ENCODE results near the gene SLC25A21.
"Not testable (repeated sequence)": the region's sequence is repeated elsewhere in the genome, so short reads cannot be mapped to it uniquely, and the experiment has no call there.

Gene SLC25A21

DNA sequence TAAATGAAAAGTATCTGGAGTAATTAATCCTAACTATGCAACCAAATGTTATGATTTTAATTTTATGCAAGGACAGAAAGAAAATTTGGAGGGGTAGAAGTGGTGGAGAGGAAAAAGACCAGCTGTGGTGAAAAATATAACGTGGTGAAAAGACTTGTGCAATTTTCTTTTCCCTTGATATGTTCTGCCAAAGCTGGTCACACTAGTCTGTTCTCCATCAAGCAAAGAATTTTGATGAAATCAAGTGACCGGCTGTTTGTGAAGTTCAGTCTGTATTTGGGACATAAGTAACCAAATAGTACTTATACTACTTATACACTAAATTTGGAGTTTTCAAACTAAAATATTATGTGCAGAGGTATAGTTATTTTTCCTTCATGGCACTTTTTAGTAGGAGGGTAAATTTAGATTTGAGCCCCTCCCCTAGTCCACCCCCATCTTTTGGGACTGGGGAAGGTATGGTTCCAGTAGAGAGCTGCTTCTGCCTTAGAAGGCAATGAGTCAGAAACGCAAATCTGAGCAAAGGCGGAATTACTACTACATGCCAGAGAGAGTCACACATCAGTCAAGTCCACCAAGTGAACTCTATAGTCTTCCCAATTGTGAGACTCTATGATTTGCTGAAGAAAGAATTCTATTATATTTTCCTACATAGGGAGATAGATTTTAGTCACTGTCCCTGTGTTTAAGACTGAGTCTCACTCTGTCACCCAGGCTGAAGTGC lies 229.7 kb downstream of the SLC25A21 start:
- DNase-seq (ENCODE audit: low read depth in 2 of 2), result no peak

DNA sequence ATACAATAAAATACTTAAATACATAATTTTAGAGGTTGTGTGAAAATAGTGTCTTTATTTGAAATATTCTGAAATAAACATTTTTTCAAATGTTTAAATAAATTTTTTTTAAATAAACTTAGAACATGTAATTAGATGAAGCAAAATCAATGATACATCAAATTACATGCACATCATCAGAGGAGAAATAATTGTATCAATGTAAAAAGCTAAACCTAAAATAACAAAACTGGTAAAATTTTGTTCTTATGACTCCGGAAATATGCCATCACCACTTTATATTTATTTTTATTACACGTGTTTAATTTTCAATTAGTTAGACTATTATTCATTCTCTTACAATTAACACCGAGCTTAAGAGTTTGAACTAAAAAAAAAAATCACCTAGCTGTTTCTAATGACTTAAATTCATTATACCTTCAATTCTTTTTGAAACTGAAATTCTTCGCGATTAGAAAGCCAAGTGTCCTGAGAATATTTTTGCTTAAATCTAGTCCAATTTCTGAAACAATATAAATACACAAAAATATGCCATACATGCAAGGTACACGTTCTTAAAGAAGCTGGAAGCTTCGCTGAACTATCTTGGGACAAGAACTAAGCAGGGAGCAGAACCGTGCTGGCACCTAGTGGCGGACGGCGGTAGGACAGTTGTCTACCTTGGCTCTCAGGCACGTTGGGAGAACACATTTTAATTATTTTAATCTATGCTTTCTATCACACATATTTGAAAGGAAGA lies 230.5 kb downstream of the SLC25A21 start:
- DNase-seq (ENCODE audit: low read depth in 2 of 2), result no peak

DNA sequence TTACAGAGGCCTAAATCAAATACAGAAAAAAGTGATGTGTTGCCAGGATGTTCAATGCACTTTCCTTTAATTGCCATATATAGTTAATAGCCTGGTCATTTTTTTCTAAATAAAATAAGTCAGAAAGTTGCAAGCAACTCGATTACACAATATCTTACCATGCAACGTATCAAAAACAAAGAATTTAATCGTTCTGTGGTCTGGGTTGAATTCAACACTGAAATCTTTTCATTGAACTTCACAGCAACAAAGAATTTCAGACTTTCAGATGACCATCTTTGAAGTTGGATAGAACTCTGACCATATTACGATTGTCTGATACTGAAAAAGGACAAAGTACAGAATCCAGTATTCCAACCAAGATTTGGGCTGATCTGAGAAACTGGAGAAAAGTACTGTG lies 231.9 kb downstream of the SLC25A21 start:
- no peak for DNase-seq (ENCODE audit: low read depth in 2 of 2)

DNA sequence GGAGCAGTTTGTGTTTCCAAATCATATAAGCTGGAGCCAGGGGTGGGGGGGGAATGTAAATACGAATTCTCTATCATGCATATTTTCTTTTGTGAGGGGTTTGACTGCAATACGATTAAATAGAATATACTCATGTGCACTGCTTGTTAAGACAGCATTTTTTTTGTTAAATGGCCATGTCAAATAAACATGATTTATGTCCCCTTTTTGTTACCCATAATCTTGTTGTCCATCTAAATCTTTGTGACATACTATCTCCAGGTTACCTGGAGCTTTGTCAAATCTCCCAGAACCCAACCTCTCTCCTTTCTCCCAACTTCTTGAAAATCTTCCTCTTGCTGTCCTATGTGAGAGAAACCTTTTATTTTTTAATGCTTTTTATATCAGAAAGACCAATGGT lies 233.1 kb downstream of the SLC25A21 start:
- no peak for DNase-seq (ENCODE audit: low read depth in 2 of 2)

DNA sequence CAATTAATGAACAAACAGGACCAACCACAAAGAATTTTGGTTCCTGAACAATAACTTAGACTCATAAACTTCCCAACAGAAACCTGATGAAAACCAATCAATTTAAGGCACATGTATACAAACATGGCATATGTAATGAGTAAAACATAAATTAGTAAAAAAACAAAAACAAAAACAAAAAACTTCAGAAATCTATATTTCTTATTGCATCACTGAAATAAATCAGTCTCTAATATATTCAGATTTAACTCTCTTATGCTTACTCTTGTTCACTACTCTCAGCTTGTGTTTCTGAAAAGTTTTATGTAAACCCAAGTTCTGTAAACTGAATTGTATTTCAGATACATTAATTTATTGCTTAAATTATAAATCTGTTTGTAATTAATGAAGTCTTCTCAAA lies 233.7 kb downstream of the SLC25A21 start:
- no peak for DNase-seq (ENCODE audit: low read depth in 2 of 2)

DNA sequence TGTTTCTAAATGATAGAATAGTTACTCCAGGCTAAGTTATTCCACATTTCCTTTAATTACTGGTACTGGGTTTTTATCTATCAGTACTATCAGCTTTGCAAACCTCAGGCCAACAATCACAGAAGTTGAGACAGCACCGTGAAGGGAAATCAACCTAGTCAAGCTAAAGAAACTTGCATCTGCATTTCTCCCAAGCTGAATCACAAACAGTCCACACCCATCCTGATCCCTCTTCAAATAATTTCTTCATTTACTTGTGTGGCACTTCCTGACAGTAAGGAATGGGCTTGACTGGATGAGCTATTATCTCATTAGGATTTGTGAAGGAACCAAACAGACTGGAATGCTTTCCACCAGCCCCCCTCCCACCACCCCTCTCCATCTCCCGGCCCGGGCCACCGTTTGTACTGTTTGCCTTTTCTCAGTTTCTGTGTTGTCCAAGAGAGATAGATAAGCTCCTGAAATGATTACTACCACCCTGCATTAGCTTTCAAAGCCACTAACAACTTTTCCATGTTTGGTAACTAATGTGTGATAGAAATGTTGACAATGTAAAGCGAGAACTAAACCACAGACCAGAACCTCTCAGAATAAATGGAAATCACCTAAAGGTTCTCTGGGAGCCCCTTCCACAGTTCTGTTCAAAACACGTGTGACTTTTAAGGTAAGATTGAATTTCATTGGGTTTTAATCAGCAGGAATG lies 236.3 kb downstream of the SLC25A21 start:
- no peak for DNase-seq (ENCODE audit: low read depth in 2 of 2)

DNA sequence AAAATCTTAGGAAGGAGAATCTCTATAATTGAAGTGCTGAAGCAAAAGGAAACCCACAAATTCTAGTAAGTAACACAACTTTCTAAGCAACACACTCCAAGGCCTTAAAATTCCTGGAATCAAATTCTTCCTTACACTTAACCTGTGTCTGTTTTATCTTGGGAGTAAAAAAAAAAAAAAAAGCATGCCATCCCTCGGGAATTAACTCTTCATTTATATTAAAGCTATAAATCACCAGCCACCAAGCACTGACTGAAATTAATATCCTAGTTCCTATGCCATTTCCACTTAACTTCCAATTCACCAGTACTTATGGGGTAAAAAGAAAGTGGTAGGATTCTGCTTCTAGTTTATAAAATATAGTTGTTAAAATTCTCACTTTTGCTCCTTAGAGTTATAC lies 238.1 kb downstream of the SLC25A21 start:
- no peak for DNase-seq (ENCODE audit: low read depth in 2 of 2)

DNA sequence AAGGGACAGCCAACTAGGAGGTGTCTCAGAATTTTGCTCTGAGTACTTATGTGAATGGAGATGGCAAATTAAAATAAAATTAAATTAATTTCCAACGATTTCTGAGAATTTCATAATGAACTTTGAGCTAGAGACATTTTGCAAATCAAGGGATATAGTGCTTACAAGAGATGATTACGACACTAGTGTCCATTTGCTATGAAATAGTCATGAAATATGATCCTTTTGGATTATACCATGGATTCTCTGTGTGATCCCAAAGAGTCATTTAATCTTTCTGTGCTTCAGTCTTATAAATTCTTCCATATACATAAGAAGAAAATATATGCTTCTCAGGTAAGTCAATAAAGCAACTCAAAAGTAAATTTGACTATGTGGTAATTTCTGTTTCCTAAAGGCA lies 240.6 kb downstream of the SLC25A21 start:
- DNase-seq (ENCODE audit: low read depth in 2 of 2), result no peak

DNA sequence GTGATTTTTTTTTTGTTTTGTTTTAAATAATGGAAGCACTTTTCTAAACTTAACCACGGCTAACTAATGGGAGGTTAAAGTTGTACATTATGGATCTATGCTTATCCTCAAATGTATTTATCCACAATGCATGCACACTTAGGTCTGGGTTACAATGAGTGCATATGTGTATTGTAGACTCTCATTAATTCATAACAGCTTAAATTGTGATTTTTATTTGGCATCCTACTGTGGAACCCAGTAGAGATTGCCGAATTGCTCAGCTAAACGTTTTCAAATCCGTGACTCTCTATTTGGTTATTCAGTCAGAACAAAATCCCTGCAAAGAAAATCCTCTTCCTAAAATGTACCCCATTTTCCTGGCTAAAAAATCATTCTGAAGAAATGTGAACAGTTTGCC lies 244.0 kb downstream of the SLC25A21 start:
- no peak for DNase-seq (ENCODE audit: low read depth in 2 of 2)

DNA sequence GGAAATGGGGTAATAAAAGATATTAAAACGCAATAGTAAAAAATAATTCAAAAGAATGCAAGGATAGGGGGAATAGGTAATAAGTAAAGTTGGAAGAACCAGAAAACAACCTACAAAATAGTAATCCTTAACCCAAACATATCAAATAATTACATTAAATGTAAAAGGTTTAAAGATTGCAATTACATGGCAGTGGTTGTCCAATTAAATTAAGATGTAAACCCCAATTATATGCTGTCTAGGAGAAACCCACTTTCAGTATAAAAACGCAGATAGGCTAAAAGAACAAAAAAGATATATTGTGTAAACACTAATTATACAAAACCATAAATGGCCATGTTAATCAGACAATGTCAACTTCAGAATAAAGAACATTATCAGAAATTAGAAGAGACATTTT lies 247.3 kb downstream of the SLC25A21 start:
- no peak for DNase-seq (ENCODE audit: low read depth in 2 of 2)

DNA sequence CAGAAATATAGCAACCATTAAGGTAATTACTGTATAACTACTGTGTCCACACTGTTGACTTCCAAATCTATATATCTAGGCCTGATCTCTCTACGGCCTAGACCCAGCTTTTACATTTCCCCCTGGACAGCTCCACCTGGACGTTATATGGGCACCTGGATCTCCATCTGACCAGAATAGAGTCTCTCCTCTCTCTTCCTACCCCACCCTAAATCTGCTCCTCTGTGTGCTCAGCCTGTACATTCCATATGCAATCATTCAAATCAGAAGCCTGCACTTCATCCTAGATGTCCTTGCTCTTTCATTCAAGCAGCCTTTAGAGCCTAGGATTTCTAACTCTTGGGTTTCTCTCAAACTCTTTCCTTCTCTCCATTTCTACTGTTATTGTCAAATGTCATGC lies 255.7 kb downstream of the SLC25A21 start:
- DNase-seq (ENCODE audit: low read depth in 2 of 2), result no peak

DNA sequence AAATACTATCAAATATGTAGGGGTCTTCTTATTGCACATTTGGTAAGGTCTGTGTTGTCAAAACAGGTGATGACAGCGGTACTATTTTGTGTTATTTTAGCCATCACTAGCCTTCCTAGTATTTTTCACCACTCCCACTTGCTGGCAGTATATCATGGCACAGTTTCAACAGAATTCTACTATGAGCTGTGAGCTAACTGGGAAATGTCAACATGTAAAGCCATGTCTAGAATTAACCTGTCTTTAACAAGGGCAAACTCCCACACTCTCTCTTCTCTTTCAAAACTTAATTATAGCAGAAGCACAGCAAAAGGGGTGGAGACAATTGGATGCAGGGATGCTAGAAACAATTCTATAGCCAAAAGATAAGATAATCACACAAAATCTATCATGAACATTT lies 257.3 kb downstream of the SLC25A21 start:
- no peak for DNase-seq (ENCODE audit: low read depth in 2 of 2)

DNA sequence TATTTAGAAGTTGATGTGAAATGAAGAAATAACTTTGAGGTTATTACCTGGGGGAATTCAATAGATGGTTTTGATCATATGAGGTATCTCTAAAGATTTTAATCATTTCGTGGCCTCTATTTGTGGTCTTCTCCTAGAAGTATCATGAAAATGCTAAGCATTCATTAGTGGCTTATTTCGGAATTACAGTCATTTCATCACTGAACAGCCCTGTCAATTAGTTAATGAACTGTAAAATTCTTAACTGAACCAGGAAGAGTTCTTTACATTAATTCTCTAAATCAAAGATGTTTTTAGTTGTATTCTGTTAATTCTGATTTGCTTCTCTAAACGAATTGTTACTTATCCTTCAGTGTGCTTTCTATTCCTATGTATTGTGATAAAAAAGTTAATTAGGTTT lies 261.8 kb downstream of the SLC25A21 start:
- DNase-seq (ENCODE audit: low read depth in 2 of 2), result no peak

DNA sequence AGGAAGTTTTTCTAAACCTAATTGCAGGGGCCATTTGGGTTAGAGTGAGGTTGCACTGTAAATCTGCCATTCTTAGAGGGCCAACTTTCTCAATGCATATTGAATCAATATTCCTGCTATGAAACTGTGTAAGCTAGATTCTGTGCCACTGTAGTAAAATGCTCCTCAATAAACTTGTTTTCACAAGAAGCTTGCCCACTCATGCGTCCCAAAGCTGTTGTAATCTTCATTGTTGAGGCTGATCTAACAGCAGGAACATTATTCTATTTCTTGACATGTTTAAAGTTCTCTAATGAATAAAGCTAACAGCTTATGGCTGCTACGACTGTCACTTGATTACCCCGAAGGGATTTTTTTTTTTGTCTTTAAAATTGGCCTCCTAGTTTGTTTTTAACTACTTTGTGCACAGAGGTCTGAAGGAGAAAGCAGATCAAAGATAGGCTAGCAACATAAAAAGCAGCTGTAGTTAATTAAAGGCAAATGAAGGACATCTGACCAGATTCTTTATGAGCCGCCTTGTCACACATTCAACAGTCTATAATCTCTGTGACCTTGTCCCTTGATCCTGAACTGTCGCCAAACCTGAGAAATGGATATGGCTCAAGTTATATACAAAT lies 267.0 kb downstream of the SLC25A21 start:
- no peak for DNase-seq (ENCODE audit: low read depth in 2 of 2)

DNA sequence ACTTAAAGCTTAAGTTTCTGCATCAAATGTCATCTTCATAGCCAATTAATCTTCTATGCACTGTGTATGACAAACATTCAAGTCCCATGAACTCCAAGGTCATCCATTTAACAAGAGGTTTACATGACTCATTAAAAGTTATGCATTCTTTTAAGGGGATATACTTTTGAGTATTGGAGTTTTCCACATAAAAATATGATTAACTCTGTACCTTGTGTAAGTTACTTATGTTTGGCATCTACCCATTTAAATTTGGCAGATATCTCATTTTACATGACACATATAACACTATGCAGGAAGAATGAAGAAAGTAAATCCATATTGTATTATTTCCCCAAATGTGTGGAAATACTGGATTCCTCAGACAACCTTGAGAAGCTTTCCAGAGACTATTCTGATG lies 270.5 kb downstream of the SLC25A21 start:
- DNase-seq (ENCODE audit: low read depth in 2 of 2), result no peak

DNA sequence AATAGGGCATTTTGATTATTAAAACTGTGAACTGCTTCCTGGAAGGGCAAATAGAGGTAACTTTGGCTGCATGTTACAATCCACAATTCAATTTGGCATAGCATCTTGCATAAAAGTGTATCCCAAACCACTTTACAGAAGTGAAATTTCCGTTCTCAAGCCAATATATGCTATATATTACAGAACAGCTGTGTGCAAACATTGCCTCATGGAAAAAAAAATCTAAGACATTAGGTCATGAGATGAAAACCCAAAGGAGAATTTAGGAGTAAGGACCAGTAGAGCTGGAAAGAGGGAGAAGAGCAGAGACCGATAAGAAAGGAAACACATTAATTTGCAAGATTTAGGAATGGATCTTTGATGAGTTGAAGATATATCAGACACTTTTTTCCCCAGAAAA lies 271.6 kb downstream of the SLC25A21 start:
- DNase-seq (ENCODE audit: low read depth in 2 of 2), result no peak

DNA sequence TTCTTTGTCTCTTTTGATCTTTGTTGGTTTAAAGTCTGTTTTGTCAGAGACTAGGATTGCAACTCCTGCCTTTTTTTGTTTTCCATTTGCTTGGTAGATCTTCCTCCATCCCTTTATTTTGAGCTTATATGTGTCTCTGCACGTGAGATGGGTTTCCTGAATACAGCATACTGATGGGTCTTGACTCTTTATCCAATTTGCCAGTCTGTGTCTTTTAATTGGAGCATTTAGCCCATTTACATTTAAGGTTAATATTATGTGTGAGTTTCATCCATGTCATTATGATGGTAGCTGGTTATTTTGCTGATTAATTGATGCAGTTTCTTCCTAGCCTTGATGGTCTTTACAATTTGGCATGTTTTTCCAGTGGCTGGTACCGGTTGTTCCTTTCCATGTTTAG lies 276.1 kb downstream of the SLC25A21 start:
- not testable (repeated sequence) for DNase-seq (ENCODE audit: low read depth in 2 of 2)

DNA sequence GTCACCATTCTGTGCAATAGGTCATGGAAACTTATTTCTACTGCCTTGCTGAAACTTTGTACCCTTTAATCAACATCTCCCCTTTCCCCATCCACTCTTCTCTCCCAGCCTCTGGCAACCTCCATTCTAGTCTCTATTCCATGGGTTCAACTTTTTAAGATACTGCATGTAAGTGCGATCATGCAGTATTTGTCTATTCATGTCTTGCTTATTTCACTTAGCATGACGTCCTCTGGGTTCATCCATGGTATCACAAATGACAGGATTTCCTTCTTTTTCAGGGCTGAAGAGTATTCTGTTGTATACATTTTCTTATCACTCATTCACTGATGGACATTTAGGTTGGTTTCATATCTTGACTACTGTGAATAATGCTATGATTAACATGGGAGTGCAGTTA lies 288.4 kb downstream of the SLC25A21 start:
- DNase-seq (ENCODE audit: low read depth in 2 of 2), result no peak

DNA sequence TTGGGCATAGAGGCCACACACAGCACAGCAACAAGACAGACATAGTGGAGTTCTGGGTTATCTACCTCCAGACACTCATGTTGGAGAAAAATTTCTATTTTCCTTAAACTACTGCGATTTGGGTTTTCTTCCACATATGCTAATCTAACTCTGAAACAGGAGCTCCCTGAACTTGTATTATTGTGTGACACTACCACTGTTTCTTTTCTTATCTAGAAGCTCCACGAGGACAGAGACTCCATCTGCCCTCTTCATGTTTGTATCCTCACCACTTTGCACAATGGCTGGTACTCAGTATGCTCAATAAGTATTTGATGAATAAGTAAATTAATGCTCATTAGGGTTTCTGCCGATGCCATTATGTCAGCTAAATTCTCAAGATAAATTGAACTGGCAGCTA lies 292.1 kb downstream of the SLC25A21 start:
- DNase-seq (ENCODE audit: low read depth in 2 of 2), result no peak

DNA sequence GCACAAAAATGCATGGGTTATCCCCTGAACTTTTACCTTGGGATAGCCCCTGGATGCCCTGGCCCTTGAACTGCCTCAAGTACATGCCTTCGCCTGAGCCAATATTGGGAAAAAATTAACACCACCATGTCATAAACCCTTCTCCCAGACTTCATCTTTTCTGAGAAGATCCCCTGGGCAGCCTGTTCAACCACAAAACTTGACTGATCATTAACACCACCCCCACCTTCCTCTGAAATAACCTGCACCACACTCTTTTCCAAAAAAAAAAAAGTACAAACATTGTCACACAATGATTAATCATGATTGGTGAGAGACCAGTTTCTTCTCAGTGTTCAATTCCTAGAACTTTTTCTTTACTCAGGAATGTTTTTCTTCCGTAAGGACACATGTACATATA lies 292.8 kb downstream of the SLC25A21 start:
- no peak for DNase-seq (ENCODE audit: low read depth in 2 of 2)

DNA sequence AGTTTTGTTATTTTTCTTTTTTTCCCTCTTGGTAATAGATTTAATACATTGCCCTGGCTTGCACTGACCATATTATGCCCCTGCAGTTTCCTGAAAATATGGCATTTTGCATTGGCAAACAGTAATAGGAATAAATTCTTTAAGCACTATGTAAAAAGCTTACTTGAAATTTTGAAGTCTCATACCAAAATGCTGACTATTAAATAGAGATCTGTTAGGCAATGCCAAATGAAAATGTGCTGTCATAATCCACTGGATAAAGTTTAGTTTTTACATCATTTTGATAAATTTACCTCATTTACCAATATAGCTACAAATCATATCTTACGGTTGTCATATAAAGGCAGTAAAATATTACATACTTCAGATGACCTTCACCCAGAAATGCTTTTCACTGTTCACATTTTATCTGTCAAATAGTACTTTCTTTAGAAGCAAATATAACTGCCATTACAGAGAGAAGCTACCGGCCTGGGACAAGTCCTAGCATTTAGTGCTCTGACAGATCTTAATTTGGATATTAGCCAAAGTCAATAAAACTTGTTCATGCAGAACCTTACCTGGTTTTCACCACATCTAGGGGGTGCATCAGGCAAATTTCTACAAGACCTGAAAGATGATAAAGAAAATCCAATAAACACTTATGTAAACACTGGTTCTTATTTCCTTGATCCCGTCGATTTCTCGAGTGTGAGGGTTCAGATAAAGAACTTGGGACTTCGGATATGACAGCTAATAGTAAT lies 297.8 kb downstream of the SLC25A21 start:
- no peak for DNase-seq (ENCODE audit: low read depth in 2 of 2)

DNA sequence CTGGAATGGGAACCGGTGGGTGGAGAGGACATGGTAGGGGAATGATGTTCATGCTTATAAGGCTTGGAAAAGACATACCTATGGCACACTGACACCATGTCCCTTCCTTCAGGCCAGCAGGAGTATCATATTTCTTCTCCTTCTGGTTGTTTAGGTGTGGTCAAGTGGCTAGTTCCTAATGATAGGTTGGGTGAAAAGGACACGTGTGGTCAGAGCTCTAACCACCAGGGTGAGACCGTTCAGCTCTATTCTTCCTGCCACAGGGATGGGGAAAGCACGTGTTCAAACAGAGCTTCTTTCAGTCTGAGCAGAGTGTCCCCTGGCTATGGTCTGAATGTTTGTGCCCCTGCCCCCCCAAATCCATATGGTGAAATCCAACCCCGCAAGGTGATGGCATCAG lies 301.6 kb downstream of the SLC25A21 start:
- DNase-seq (ENCODE audit: low read depth in 2 of 2), result no peak

All from stimulated activated CD8-positive, alpha-beta memory T cell treated with anti-CD3 and anti-CD28 coated beads, Interleukin-7, amount 100 ng/mL, for 4 hours (primary cell).